ENCODE measurements around the gene MCAT.

Gene MCAT

DNA sequence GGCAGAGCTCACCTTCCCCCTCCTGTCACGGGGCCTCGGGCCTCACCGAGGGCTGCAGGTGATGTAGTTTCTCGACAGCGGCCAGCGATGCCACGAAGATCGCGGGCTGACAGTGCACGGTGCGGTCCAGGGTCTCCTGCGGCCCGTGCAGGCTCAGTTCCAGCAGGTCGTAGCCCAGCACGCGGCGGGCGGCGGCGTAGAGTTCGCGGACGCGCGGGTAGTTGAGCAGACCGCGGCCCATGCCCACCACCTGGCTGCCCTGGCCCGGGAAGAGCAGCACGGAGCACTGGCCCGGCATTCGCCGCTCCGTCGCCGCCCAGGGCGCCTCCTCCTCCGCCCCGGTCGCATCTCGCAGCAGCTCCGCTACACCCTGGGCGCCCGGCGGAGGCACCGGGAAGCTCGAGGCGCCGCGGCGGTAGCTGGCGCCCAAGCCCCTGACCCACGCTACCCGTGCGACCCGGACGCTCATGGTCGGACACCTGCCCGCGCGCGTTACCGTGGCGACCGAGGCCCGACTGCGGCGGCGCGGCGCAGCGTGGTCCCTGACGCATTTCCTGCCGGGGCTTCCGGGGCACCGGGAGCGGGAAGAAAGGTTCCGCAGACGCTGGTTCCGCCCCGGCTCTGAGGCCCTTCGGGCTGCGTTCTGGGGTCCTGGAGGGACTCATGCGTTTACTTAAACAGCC, at the start of gene MCAT:
Gene MCAT (minus strand): TSS at position 519 of the 683 bp plus-strand sequence. CDS start 50 bp downstream, at position 469.
- DNase-seq = peak; percentile 57 to 69

GRCh38 chr22:43191831-43192230, 48.6 kb upstream of the MCAT start:
- DNase-seq = no peak

GRCh38 chr22:43188829-43189545, 45.8 kb upstream of the MCAT start:
- DNase-seq = no peak

- DNase-seq = peak; percentile 80 to 90
Measured at GRCh38 chr22:43187171-43188099, 44.2 kb upstream of the MCAT start.

DNA sequence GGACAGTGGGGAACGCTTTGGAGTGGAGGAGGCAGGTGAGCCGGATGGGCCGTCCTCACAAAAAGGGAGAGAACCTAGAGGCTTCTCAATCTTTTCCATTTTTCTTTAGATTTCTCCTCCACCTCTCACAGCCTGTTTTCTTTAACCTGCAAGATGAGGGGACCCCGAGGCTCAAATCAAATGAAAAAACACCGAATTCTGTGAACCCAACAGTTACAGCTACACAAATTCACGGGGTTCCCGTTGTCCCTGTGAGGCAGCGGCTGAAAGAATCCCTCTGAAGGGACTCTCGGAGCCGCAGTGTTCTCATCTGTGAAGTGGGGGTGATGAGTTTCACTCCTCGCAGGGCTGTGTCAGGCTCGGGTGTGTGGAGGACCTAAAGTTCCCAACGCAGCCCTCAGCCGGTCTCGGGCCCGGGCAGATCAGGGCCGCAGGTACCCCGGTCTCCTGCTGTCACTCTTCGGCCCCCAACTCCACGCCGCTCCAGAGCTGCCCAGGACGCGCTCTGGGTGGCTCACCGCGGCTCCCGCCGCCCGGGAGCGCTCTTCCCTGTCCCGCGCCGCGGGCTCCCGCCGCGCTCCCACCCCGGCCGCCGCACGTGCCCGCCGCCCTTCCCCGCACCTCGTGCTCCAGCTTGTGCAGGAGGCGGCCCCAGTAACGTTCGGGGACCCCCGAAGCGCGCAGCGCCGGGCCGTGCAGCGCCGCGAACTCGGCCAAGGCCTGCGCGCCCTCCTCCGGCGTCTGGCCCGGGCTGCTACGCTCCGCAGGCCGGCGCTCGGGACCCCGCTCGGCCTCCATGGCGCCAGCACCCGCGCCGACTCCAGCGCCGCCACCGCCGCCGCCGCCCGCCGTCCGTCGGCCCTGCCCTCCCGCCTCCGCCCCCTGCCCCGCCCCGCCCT, 43.3 kb upstream of the MCAT start, which contains the start of gene TTLL12:
Gene TTLL12 (minus strand): TSS at position 863 of the 899 bp plus-strand sequence. CDS start 65 bp downstream, at position 798.
- DNase-seq = peak in 1 of 2 experiments; percentile 28

DNA sequence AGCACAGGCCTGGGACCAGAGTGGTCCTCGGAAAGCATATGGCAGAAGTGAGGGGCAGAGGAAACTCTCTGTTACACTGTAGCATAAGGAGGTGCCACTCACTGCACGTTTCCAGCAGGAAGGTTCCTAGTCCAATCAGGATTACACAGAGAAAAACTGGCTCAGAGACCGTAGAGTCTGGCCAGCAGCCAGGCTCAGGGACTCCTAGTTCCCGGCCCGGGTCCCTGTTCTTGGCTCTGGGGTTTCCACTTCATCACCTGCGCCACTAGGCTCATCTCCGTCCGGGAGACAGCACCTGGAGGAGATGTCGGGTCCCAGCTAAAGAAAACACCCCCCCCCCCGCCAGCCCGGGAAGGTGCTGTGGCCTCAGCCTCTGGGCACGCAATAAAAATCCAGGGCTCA, 42.7 kb upstream of the MCAT start:
- DNase-seq = no peak

- DNase-seq = no peak
Measured at GRCh38 chr22:43183496-43184277, 40.5 kb upstream of the MCAT start.

- no peak for DNase-seq
Measured at GRCh38 chr22:43182726-43183125, 39.5 kb upstream of the MCAT start.

DNA sequence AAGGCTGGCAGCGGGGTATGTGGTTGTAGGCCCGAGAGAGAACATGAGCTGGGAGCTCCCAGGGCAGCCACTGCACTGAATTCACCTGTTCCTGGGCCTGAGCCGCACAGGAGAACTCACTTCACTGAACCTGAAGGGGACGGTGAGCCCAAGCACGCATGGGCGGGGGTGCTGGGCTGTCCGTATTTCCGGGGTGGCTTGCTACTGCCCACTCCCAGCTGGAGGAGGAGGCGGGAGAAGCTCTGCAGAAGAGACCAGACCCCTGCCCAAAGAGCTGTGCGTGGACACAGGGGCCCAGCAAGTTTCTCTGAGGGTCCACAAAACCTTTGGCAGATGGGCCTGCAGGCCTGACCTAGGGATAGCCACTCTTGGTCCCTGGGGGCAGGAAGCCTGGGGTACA, 38.9 kb upstream of the MCAT start:
- no peak for DNase-seq

DNA sequence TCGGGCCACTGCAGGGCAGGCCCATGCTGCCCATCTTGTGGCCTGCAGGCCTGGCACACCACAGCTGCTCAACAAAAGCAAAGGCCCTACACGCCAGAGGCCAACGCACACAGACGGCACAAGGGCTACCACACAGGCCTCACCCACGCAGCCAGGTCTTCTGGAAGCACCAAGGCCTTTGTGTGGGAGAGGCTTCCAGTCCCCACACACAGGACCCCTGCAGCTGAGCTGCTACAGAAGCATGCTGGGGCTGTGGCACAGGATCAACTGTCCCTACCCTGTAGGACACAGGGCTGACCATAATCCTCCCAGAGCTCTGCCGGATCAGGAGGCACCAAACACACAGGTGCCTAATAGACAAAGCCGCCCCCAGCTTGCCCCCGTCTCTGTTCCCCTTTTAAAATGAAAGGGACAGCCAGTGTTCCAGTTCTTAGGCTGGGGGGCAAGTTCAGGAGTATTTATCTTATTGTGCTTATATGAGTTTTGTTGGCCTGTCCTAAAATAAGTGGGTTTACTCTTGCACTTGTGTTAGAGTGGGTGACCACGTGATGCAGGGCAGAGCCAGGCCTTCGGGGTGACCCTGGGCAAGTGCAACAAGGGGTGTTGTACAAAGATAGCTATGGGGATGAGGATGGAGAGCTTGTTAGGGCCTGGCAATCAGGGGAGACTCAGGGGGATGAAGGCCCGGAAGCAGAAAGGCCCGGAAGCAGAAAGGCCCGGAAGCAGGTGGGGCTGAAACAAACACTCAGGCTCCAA, 38.3 kb upstream of the MCAT start:
- DNase-seq = no peak

GRCh38 chr22:43180670-43181069, 37.5 kb upstream of the MCAT start:
- DNase-seq = no peak

DNA sequence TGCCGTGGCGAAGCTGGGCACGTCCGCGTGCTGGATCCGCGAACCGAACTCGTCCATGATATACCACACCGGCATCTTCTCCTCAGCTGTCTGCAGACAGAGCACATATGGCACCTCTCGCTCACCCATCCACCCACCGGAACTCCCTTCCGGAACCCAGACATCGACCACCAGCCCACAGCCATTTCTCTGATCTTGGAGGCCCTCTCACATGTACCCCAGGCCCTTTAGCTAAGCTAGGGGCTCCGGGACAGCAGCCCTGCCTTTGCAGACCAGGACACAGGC, 36.7 kb upstream of the MCAT start:
- DNase-seq = no peak

DNA sequence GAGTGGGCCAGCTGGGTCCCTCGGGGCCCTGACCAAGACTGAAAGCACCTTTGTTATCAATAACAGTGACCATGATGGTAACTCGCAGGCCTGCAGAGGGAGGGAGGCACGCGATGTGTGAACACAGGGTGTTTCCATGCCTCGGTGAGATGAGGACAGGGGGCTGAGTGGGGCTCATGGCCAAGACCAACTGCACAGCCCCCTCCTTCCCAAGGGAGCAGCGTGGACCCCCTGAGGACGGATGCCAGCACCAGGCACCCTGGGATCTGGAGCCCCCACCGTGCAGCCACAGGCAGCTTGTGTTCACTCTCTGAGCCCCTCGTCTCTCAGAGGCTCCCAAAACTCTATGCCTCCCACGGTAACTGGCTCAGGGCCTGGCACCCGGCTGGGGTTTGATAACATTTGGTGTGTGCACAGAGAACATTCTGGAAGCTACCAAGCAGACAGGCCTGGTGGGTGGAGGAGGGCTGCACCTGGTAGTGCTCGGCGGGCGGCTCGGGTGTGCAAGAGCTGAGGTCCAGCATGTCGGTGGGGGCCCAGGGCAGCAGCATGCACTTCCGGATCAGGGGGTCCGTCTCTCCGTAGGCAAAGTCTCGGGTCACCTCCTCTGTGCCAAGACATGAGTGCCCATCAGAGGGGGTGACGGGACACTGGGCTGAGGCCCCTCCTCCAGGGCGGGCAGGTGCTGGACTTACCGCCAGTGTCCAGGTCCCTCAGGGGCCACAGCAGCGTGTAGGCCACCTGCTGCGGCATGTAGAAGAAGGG, 36.1 kb upstream of the MCAT start:
- no peak for DNase-seq

DNA sequence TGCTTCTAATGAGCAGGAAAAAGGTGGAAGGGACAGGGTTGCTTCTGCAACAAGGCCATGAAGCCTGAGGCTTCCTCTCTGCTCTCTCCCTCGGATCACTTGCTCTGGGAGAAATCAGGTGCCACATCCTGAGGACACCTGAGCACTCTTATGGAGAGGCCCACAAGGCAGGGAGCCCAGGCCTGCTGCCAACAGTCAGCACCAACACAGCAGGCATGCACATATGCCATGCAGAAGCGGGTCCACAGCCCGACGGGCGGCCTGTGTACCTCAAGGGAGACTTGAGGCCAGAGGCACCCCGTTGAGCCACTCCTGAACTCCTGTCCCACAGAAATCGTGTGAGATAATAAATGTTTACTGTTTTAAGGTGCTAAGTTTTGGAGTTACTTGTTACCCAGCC, 34.3 kb upstream of the MCAT start:
- no peak for DNase-seq

DNA sequence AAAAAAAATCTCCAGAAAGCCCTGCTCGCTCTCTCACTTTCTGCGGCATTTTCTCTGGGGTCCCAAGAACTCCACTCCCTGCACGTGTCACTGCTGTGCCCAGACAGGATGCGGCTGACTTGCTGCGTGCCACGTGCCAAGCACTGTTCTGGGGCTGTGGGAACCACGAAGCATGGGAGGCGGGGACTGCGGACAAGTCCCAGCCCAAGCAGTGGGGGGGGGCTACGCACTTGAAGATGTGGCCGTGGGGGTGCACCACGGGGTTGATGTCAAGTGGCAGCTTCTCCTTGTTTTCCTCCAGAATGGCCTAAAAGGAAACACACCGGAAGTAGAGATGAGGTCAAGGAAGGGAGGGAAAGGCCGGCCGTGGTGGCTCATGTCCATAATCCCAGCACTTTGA, 32.9 kb upstream of the MCAT start:
- DNase-seq = no peak

GRCh38 chr22:43174941-43175531, 31.8 kb upstream of the MCAT start:
- no peak for DNase-seq

GRCh38 chr22:43173976-43174720, 30.9 kb upstream of the MCAT start:
- no peak for DNase-seq

DNA sequence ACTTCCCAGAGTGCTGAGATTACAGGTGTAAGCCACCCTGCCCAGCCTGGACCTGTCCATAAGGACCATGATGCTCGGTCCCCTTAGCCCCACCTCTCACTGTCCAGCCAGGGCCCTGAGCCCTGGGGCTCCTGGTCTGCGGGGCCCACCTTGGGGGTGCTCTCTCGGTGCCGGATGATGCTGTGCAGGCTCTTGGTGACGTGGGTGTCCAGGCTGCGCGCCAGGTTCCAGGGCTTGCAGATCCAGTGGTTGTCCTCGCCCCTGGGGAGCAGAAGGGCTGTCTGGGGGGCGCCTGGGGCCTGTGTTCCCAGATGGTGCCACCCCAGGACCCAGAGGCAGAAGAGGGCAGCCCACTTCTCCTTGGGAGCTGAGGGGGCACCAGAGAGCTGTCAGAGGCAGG, 30.4 kb upstream of the MCAT start:
- no peak for DNase-seq

- DNase-seq = no peak
Measured at GRCh38 chr22:43172191-43172590, 29.0 kb upstream of the MCAT start.
